HG03175 (cell line): Measurements from ENCODE around the gene COL5A2.

Experiments used
- ATAC-seq: cut with Tn5 transposase; IDR thresholded peaks from one replicate; pipeline ENCODE4 v1.9.1; 2021; ENCODE audit warnings: mild to moderate bottlenecking, moderate library complexity; ENCODE audit not compliant: unreplicated experiment

The COL5A2 gene

GRCh38 chr2:189179570-189179950, at the start of gene COL5A2:
Gene COL5A2 (minus strand): TSS chr2:189179761. CDS start chr2:189179604, 157 bp downstream.
- ATAC-seq, result no peak

- no peak for ATAC-seq
Observed at GRCh38 chr2:189226017-189226416, 46.5 kb upstream of the COL5A2 start.

GRCh38 chr2:189225032-189225431, 45.5 kb upstream of the COL5A2 start:
- no peak for ATAC-seq

- ATAC-seq, result no peak
Observed at GRCh38 chr2:189222468-189223105, 43.0 kb upstream of the COL5A2 start.

GRCh38 chr2:189221811-189222467, 42.4 kb upstream of the COL5A2 start:
- no peak for ATAC-seq

- no peak for ATAC-seq
Observed at GRCh38 chr2:189218236-189218635, 38.7 kb upstream of the COL5A2 start.

- no peak for ATAC-seq
Observed at GRCh38 chr2:189217541-189217940, 38.0 kb upstream of the COL5A2 start.

GRCh38 chr2:189217051-189217450, 37.5 kb upstream of the COL5A2 start:
- no peak for ATAC-seq

- ATAC-seq, result no peak
Observed at GRCh38 chr2:189214484-189214883, 34.9 kb upstream of the COL5A2 start.

- ATAC-seq, result no peak
Observed at GRCh38 chr2:189213250-189213649, 33.7 kb upstream of the COL5A2 start.

- ATAC-seq, result no peak
Observed at GRCh38 chr2:189210250-189211087, 30.9 kb upstream of the COL5A2 start.

- ATAC-seq, result no peak
Observed at GRCh38 chr2:189208254-189208653, 28.7 kb upstream of the COL5A2 start.

GRCh38 chr2:189204322-189204941, 24.9 kb upstream of the COL5A2 start:
- ATAC-seq, result no peak

GRCh38 chr2:189203177-189203799, 23.7 kb upstream of the COL5A2 start:
- ATAC-seq, result no peak

GRCh38 chr2:189199797-189200196, 20.2 kb upstream of the COL5A2 start:
- no peak for ATAC-seq

- no peak for ATAC-seq
Observed at GRCh38 chr2:189192766-189193165, 13.2 kb upstream of the COL5A2 start.

- no peak for ATAC-seq
Observed at GRCh38 chr2:189191766-189192165, 12.2 kb upstream of the COL5A2 start.

- ATAC-seq, result no peak
Observed at GRCh38 chr2:189190685-189191084, 11.1 kb upstream of the COL5A2 start.

GRCh38 chr2:189188115-189188805, 8.7 kb upstream of the COL5A2 start:
- ATAC-seq, result no peak

- ATAC-seq, result no peak
Observed at GRCh38 chr2:189183170-189183569, 3.6 kb upstream of the COL5A2 start.
